MM.1S (cell line): ENCODE measurements around the gene CSGALNACT2.

Experiments
- CTCF ChIP-seq: fragments of 300-600 bp; sonication (generic); IDR thresholded peaks from 2 replicates; pipeline ENCODE4 v1.5.1; 2016; ENCODE audit warnings: antibody characterized with exemption, low read length, mixed read lengths
- EZH2 ChIP-seq: fragments of 300-600 bp; sonication (generic); optimal IDR thresholded peaks from 2 replicates; pipeline ENCODE3; 2017; ENCODE audit warnings: low read depth, mild to moderate bottlenecking, antibody characterized with exemption, low read length, mixed read lengths

GRCh38 chr10:43202657-43203447 is 64.6 kb downstream of the CSGALNACT2 start:
- TF ChIP-seq CTCF = no peak
- no peak for TF ChIP-seq EZH2
